ENCODE measurements around the gene TSPAN31.

TSPAN31 gene

DNA sequence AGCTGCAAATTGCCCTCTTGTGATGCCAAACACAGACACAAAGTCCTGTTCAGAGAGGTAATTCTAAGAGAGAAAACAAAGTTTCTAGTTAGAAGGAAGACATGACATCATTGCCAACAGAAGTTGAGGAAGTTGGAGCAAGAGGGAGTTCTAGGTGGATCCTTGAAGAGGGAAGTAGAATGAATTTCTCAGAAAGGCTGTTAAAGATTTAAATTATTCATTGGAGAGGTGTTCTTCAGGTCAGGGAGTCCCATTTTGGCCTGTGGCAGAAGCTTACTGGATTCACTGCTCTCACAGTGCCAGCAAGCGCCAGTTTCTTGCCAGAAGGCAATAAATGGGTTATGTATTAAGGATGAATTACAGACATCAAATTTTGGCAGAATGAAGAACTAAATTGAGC, 53.1 kb downstream of the TSPAN31 start:
- TF ChIP-seq ESRRG (CRISPR knock-in tag; IDR thresholded peaks at IDR 0.05), result no peak
- no peak for ATAC-seq

All from SK-N-SH treated with all-trans-retinoic acid at 6 μM for 48 hours (cell line).